PFSK-1 (cell line): ENCODE data around the gene CDAN1.

Experiments used
- FOXP2 ChIP-seq: optimal IDR thresholded peaks from 2 replicates; pipeline ENCODE3; 2011; ENCODE audit warnings: borderline replicate concordance, control low read depth, inconsistent platforms; ENCODE audit not compliant: insufficient read depth; ENCODE audit errors: extremely low read length, extremely low read depth
- POLR2AphosphoS5 ChIP-seq: IDR thresholded peaks from 2 replicates; pipeline ENCODE4 v1.6.1; 2012; ENCODE audit warnings: low read depth, mild to moderate bottlenecking, control low read depth, low read length, moderate library complexity
- REST ChIP-seq, 2 experiments: IDR thresholded peaks; 2 replicates each; pipeline versions ENCODE4 v1.6.1 to v1.8.0; 2011 to 2012; ENCODE audit warnings: low read depth in 2 of 2, low read length in 2 of 2, control low read depth in 1 of 2, inconsistent platforms in 1 of 2, mild to moderate bottlenecking in 1 of 2, moderate library complexity in 1 of 2; ENCODE audit not compliant: insufficient read depth in 1 of 2
- SIN3A ChIP-seq: IDR thresholded peaks from 2 replicates; pipeline ENCODE4 v1.6.1; 2012; ENCODE audit warnings: mild to moderate bottlenecking, low read length, moderate library complexity, borderline replicate concordance; ENCODE audit not compliant: insufficient read depth
- TAF1 ChIP-seq: IDR thresholded peaks from 2 replicates; pipeline ENCODE4 v1.6.1; 2012; ENCODE audit warnings: low read length, control low read depth, borderline replicate concordance; ENCODE audit not compliant: insufficient read depth

The CDAN1 gene

GRCh38 chr15:42737529-42738328 lies 801 bp upstream of the CDAN1 start:
- TF ChIP-seq TAF1: no peak
- no peak for TF ChIP-seq POLR2AphosphoS5
- TF ChIP-seq SIN3A: no peak
- TF ChIP-seq REST (IDR thresholded peaks at IDR 0.05; ENCODE audit: insufficient read depth in 1 of 2, low read depth in 2 of 2, low read length in 2 of 2): no peak

GRCh38 chr15:42736178-42736792 lies 643 bp downstream of the CDAN1 start:
- TF ChIP-seq REST (IDR thresholded peaks at IDR 0.05; ENCODE audit: insufficient read depth in 1 of 2, low read depth in 2 of 2, low read length in 2 of 2) (no peak), SIN3A (no peak), TAF1 (no peak), POLR2AphosphoS5 (no peak), FOXP2 (no peak)

- TF ChIP-seq TAF1 (no peak), REST (IDR thresholded peaks at IDR 0.05; ENCODE audit: insufficient read depth in 1 of 2, low read depth in 2 of 2, low read length in 2 of 2) (no peak), SIN3A (no peak), POLR2AphosphoS5 (no peak), FOXP2 (no peak)
Measured at GRCh38 chr15:42735382-42736165, 1.4 kb downstream of the CDAN1 start.

GRCh38 chr15:42734076-42734672 lies 2.8 kb downstream of the CDAN1 start:
- TF ChIP-seq FOXP2: no peak
- TF ChIP-seq REST (IDR thresholded peaks at IDR 0.05; ENCODE audit: insufficient read depth in 1 of 2, low read depth in 2 of 2, low read length in 2 of 2): no peak
- no peak for TF ChIP-seq TAF1
- no peak for TF ChIP-seq SIN3A
- TF ChIP-seq POLR2AphosphoS5: no peak
